Smooth muscle cell (in vitro differentiated cells): ENCODE results near the gene CCS. TPM values are rescaled to one million over a fixed set of nuclear protein-coding genes. Genes with fewer than 3 reads are reported as not detected.

Experiments
- DNase-seq: peaks from one replicate; lab custom pipeline; 2025; ENCODE audit not compliant: unreplicated experiment; lab: John Stamatoyannopoulos, UW
- H2AFZ ChIP-seq: fragments of 200-600 bp; sonication (generic); 2 replicates; pipeline ENCODE4 v1.6.0; 2016; ENCODE audit warnings: antibody characterized with exemption, low read depth, mild to moderate bottlenecking
- H3F3A ChIP-seq: fragments of 200-600 bp; sonication (generic); 2 replicates; pipeline ENCODE4 v1.6.0; 2017; ENCODE audit warnings: antibody characterized with exemption, low read depth
- H3K27ac ChIP-seq: fragments of 200-600 bp; sonication (generic); 2 replicates; pipeline ENCODE4 v1.5.1; 2016; ENCODE audit warnings: low read depth, mild to moderate bottlenecking
- H3K27me3 ChIP-seq: fragments of 200-600 bp; sonication (generic); 2 replicates; pipeline ENCODE4 v1.6.1; 2016; ENCODE audit warnings: low read depth, mild to moderate bottlenecking
- H3K36me3 ChIP-seq: fragments of 200-600 bp; sonication (generic); 2 replicates; pipeline ENCODE4 v1.5.1; 2016; ENCODE audit warnings: low read depth
- H3K4me1 ChIP-seq: fragments of 200-600 bp; sonication (generic); 2 replicates; pipeline ENCODE4 v1.5.1; 2016; ENCODE audit warnings: low read depth
- H3K4me2 ChIP-seq: fragments of 200-600 bp; sonication (generic); 2 replicates; pipeline ENCODE4 v1.6.0; 2016; ENCODE audit warnings: mild to moderate bottlenecking
- H3K4me3 ChIP-seq: fragments of 200-600 bp; sonication (generic); 2 replicates; pipeline ENCODE4 v1.5.1; 2016; ENCODE audit warnings: mild to moderate bottlenecking
- H3K79me2 ChIP-seq: fragments of 200-600 bp; sonication (generic); 2 replicates; pipeline ENCODE4 v1.6.0; 2016; ENCODE audit warnings: low read depth, mild to moderate bottlenecking
- H3K9ac ChIP-seq: fragments of 200-600 bp; sonication (generic); 2 replicates; pipeline ENCODE4 v1.6.0; 2016; ENCODE audit warnings: low read depth
- H3K9me3 ChIP-seq: fragments of 200-600 bp; sonication (generic); replicated peaks from 2 replicates; pipeline ENCODE4 v1.5.1; 2016; ENCODE audit warnings: low read depth
- H4K20me1 ChIP-seq: fragments of 200-600 bp; sonication (generic); 2 replicates; pipeline ENCODE4 v1.6.0; 2016; ENCODE audit warnings: low read depth
- WGBS: methylation state at CpG from one replicate; pipeline ENCODE4 v1.1.7; 2016; ENCODE audit warnings: low lambda C conversion rate; 5-methylcytosine and 5-hydroxymethylcytosine counted together
- polyA plus RNA-seq: library from polyadenylated mRNA; unstranded; fragments of >200 nt; fragmentation: Nextera tagmentation; extraction: Ambion mirVana; gene quantifications from 2 replicates; pipeline ENCODE4 v1.2.1, GENCODE V29; 2016
- total RNA-seq: library from RNA; depleted of rRNA; stranded (reverse); fragments of >200 nt; gene quantifications from 2 replicates; pipeline ENCODE4 v1.2.3, GENCODE V29; 2014
- TF ChIP-seq, protein P1 (sequence below): fragments of 200-600 bp; sonication (generic); IDR thresholded peaks from 2 replicates; pipeline ENCODE4 v1.5.1; 2017; ENCODE audit warnings: borderline replicate concordance, mild to moderate bottlenecking, antibody characterized with exemption; ENCODE audit not compliant: insufficient read depth, poor library complexity, severe bottlenecking

CCS gene
- total and polyA plus RNA-seq, 2 experiments from 2014 or later: 29.2 to 104 TPM

DNA sequence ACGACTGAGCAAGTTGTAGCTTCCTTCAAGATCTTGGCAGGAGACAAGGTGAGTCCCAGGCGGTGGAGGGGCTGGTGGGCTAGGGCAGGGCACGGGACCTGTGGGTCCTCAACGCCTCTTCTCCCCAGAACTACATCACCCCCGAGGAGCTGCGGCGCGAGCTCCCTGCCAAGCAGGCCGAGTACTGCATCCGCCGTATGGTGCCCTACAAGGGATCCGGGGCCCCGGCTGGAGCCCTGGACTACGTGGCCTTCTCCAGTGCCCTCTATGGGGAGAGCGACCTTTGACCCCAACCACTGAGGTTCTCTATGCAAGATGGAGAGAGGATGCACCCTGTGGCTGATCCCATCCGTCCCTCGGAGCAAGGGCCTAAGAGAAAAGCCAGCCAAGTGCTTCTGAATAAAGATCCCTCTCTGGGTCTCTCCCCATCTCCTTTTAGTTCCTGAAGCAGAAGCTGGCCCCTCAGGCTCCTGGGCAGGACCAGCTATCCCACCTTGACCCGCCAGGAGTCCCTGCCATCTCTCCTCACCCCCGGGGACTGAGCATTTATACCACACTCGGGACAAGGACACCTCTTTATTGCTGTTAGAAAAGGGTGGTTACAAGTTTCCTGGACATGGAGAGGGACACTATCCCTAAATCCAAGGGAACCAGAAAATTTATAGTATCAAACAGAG, 29.9 kb upstream of the CCS start:
- Histone ChIP-seq H2AFZ (no peak overlapping the region), H3K9ac (no peak overlapping the region), H3F3A (no peaks in the 10 kb centered on the region), H3K27me3 (no peaks in the 10 kb centered on the region), H3K4me3 (no peak overlapping the region), H3K36me3 (no peaks in the 10 kb centered on the region), H3K4me2 (no peak overlapping the region), H4K20me1 (no peaks in the 10 kb centered on the region), H3K79me2 (no peaks in the 10 kb centered on the region), H3K9me3 (no peaks in the 10 kb centered on the region), H3K27ac (no peak overlapping the region), H3K4me1 (no peaks in the 10 kb centered on the region)
- 94% methylated on average over 20 of the region's 20 CpGs for WGBS
- TF ChIP-seq, protein P1, sequence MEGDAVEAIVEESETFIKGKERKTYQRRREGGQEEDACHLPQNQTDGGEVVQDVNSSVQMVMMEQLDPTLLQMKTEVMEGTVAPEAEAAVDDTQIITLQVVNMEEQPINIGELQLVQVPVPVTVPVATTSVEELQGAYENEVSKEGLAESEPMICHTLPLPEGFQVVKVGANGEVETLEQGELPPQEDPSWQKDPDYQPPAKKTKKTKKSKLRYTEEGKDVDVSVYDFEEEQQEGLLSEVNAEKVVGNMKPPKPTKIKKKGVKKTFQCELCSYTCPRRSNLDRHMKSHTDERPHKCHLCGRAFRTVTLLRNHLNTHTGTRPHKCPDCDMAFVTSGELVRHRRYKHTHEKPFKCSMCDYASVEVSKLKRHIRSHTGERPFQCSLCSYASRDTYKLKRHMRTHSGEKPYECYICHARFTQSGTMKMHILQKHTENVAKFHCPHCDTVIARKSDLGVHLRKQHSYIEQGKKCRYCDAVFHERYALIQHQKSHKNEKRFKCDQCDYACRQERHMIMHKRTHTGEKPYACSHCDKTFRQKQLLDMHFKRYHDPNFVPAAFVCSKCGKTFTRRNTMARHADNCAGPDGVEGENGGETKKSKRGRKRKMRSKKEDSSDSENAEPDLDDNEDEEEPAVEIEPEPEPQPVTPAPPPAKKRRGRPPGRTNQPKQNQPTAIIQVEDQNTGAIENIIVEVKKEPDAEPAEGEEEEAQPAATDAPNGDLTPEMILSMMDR: no peak
- DNase-seq: no peak

DNA sequence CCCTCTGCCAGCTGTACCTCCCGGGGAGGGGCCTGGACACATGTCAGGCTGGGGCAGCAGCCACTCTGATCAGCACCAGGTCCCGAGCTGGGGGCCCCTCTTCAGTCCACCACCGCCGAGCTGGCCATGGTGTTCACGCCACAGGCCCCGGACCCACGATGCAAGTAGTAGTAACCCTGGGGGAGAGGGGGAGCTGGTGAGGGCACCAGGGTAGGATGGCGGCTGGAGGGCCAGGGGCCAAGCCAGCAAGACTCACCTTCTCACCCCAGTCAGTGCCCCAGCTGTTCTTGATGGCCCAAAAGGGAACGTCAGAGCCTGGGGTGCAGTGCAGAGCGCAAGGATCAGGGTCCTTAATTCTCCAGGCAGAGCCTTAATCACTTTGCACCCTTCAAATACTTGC, 29.2 kb upstream of the CCS start:
- 95% methylated on average over 10 of the region's 10 CpGs for WGBS
- Histone ChIP-seq H3K4me1 (no peaks in the 10 kb centered on the region), H3K4me2 (no peak overlapping the region), H3K9ac (no peak overlapping the region), H3K4me3 (no peak overlapping the region), H3K27ac (no peak overlapping the region), H3K27me3 (no peaks in the 10 kb centered on the region), H4K20me1 (no peaks in the 10 kb centered on the region), H2AFZ (no peak overlapping the region), H3F3A (no peaks in the 10 kb centered on the region), H3K79me2 (no peaks in the 10 kb centered on the region), H3K36me3 (no peaks in the 10 kb centered on the region), H3K9me3 (no peaks in the 10 kb centered on the region)
- no peak for DNase-seq
- TF ChIP-seq, protein P1: no peak

DNA sequence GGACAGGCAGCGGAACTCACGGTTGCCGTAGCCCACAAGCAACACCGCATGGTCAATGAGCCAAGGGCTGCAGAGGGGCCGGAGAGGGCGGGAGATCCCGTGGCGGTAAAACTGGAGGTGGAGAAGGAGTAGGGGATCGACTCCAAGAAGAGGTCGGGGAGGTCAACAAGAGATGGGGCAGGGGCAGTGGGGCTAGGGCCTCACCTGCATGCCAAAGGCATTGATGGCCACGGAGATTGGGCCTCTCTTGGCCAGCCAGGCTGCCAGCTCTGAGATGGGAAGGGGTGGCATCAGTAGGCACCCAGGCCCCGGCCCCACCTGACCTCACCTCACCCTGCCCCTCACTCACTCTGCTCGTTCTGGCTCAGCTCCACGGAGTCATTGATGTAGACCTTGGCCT, 28.4 kb upstream of the CCS start:
- Histone ChIP-seq H3K36me3 (no peaks in the 10 kb centered on the region), H3K9me3 (no peaks in the 10 kb centered on the region), H3K9ac (no peak overlapping the region), H2AFZ (no peak overlapping the region), H3K79me2 (no peaks in the 10 kb centered on the region), H3F3A (no peaks in the 10 kb centered on the region), H4K20me1 (no peaks in the 10 kb centered on the region), H3K4me3 (no peak overlapping the region), H3K4me2 (no peak overlapping the region), H3K4me1 (no peaks in the 10 kb centered on the region), H3K27me3 (no peaks in the 10 kb centered on the region), H3K27ac (no peak overlapping the region)
- WGBS: 90% methylated on average over 14 of the region's 14 CpGs
- TF ChIP-seq, protein P1: no peak
- no peak for DNase-seq

DNA sequence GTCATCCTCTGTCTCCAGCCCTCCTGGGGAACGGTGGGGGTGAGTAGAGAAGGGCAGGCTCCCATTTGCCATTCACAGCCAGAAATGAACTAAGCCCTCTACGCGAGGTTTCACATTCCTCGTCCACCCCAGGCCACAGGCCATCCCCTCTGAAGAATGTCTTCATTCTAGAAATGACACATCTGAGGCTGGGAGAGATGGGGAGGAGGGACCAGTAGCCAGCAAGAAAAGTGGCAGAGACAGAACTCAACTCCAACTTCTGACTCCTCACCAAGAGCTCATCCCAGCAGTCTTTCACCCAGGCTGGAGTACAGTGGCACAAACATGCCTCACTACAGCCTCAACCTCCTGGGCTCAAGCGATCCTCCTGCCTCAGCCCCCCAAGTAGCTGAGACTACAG, 28.0 kb upstream of the CCS start:
- Histone ChIP-seq H3K9me3 (no peaks in the 10 kb centered on the region), H3K27me3 (no peaks in the 10 kb centered on the region), H3K4me2 (no peak overlapping the region), H2AFZ (no peak overlapping the region), H3K79me2 (no peaks in the 10 kb centered on the region), H3K4me1 (peaks cover 2% of the 10 kb centered on the region), H3K36me3 (no peaks in the 10 kb centered on the region), H3F3A (no peaks in the 10 kb centered on the region), H4K20me1 (no peaks in the 10 kb centered on the region), H3K4me3 (no peak overlapping the region), H3K27ac (no peak overlapping the region), H3K9ac (no peak overlapping the region)
- TF ChIP-seq, protein P1: no peak
- 83% methylated on average over 5 of the region's 5 CpGs for WGBS
- DNase-seq: no peak
